H1 (cell line): ENCODE data around the gene CTIF. TPM values are rescaled to one million over a fixed set of nuclear protein-coding genes. Genes with fewer than 3 reads are reported as not detected.

Source experiments
- CTBP2 ChIP-seq: IDR thresholded peaks from 2 replicates; pipeline ENCODE4 v1.7.0; 2011; ENCODE audit warnings: borderline replicate concordance, mild to moderate bottlenecking, moderate library complexity, mixed read lengths, low read length; ENCODE audit not compliant: insufficient read depth, insufficient read length
- polyA plus RNA-seq, 7 experiments: library from polyadenylated mRNA; depleted of rRNA in 3 of 7; stranded (reverse) in 5 of 7; unstranded in 2 of 7; fragments of >200 nt in 5 of 7; fragments of 200-250 nt in 2 of 7; gene quantifications; 1 replicate in 5 of 7; 2 replicates in 1 of 7; 4 replicates in 1 of 7; pipeline versions ENCODE4 v1.2.1 to v1.2.3, GENCODE V29; 2011 to 2013; ENCODE audit warnings: missing spikeins in 2 of 7, mixed read lengths in 2 of 7
- total RNA-seq: library from RNA; stranded (reverse); fragmentation: NEBNext Ultra II Directional; extraction: Animal tissue kit (Norgen Biotek cat#: 25700); gene quantifications from 2 replicates; pipeline ENCODE4 v1.2.1, GENCODE V29; 2021

Gene CTIF
- total and polyA plus RNA-seq, 2 of the 8 experiments (the other 6 are each of a cell fraction or from before 2014, with no cell fraction given): 9.0 to 17.8 TPM

- no peak for TF ChIP-seq CTBP2
Observed at GRCh38 chr18:48544661-48545415, 6.0 kb downstream of the CTIF start (continued).
